Measurements from ENCODE around the gene ALLC.

ALLC gene

DNA sequence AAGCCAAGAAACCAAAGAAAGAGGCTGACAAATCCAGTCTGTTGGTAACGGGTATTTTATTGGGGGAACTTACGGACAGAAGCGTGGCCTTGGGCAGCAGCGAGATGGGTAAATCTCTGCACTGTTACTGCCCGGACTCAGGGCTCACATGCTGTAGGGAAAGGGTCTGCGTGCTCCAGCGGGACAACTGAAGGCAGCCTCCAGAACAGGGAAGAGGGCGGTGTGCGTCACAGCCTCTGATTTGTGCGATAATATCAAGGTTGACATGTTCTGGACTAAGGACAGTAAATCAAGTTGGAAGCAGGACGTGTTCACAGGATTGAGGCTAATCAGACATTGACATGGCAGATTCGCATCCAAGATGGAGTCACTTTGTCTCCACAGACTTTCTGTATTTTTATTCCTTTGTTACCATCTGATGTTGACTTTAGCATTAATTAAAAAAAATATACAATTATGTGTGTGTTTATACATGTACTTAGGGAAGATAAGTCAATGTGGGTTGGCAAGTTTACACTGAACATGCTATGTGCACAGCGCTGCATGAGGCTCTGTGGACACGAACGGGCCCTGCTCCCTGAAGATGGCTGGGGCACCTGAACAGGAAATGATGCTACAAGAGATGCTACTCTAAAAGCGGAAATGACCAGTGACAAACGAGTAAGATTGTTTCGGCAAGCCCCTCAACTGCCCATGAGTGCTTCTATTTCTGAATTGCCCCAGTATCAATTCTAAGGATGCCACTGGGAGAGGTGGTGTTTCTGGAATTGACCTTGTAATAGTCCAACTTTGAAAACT lies 22.7 kb downstream of the ALLC start:
- DNase-seq: no peak

DNA sequence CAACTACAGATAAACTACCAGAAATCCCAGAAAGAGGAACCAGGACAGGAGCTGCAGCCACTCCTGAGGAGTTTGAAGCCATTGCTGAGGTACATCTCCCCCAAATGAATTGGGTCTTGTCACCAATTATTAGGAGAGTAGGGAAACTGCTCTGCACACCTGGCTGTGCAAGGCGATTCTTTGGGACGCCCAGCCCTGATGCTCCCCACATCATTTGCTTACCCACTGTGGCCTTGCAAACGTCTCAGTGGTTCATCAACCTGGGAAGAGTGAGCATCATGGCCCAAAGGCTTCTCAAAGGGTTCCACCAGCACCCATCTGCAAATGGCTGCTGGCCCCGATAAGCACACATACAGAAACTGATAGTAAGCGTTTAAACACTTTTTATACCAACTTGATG lies 23.6 kb downstream of the ALLC start:
- no peak for DNase-seq

DNA sequence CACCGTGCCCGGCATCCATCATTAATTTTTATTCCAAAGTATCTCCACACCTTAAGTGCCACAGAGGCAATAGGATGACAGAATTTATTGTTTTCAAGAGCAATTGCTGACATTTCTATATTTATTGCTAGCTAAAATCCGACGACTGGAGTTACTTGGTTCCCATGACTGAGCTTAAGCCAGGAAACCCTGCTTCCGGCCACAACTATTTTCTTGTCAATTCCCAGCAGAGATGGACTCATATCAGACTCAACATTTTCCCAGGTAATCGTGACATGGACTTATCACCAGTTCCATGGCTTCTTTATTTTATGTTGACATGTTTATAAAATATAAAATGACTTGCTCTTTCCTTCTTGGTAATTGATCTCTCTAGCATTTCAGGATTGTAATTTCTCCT lies 24.8 kb downstream of the ALLC start:
- DNase-seq: no peak

DNA sequence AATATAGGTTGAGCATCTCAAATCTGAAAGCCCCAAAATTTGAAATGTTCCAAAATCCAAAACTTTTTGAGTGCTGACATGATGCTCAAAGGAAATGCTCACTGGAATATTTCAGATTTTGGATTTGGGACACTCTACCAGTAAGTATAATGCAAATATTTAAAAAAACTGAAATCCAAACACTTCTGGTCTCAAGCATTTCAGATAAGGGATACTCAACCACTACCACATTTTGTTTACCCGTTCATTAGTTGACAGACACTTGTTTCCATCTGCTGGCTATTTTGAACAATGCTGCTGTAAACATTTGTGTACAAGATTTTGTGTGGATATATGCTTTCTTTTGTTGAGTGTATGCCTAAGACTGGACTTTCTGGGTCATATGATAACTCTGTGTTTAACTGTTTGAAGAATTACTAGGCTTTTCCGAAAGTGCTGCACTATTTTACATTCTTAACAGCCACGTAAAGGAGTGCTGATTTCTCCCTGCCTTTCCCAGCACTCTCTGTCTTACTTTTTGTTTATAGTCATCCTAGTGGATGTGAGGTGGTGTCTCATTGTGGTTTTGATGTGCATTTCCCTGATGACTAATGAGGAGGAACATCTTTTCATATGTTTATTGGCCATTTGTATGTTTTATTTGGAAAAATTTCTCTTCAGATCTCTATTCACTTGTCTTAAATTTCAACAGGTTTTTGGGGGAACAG lies 25.9 kb downstream of the ALLC start:
- no peak for DNase-seq

DNA sequence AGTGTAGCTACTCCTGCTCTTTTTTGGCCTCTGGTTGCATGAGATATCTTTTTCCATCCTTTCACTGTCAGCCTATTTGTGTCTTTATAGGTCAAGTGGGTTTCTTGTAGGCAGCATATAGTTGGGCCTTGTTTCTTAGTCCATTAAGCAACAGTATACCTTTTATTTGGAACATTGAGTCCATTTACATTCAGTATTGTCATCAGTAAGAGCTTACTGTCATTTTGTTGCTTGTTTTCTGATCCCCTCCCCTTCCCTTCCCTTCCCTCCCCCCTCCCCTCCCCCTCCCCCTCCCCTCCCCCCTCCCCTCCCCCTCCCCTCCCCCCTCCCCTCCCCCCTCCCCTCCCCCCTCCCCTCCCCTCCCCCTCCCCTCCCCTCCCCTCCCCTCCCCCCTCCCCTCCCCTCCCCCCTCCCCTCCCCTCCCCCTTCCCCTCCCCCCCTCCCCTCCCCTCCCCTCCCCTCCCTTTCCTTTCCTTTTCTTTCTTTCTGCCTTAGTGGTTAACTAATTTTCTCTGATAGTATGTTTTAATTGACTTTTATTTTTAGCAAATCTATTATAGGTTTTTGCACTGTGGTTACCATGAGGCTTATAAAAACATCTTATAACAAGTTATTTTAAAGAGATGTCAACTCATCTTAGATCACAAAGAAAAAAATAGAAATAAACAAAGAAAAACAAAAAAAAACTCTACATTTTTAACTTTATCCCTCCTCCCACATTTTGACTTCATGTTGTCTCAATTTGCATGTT lies 32.2 kb downstream of the ALLC start:
- DNase-seq: no peak

DNA sequence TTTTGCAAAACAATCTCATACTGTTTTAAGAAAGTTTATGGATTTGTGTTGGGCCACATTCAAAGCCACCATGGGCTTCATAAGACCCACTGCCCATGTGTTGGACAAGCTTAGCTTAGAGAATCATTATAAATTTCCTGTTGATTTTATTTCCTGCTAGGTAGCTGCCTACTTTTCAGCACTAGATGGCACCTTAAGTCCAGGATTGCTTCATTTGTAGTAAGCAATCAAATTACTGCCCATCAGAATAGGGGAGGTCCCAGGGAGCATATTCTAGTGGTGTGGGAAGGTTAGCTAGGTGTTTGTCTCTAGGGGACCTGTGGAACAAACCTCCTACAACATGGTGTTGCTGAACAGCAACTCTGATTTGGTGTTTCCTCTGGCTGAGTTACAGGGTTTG lies 34.4 kb downstream of the ALLC start:
- no peak for DNase-seq

DNA sequence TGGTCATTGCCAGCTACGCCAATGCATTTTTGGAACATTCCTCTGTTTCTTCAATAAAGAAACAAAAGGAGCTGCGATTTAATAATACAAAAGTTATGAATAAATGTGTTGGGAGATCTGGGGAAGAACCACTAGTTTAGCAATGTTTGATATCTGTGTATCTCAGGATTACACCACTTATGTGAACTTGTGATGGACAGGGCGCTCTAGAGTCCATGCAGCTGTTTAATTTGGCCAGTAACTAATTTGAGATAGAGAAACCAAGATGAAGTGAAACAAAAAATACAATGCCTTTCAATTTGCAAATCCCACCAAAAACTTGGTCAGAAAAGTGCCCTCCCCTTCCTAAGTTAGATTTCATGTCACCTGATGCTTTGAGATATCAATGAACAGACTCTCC lies 38.5 kb downstream of the ALLC start:
- no peak for DNase-seq

DNA sequence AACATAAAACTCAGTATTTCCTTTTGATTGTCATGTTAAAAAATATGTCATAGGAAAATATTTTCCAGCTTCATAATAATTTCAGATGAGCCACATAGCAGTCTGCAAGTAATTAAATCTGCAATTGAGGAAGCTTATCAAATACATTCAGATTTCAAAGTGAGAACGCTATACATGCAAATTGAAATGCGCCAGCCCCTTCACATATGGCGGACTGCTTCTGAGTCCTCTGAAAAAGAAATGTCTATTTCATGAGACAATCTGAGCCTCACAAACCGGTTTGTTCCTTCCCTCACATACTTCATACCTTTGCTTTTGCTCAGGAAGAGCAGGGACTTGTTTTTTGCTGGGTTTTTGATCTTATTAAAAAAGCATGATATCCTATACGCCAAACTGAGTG lies 43.1 kb downstream of the ALLC start:
- DNase-seq: no peak

DNA sequence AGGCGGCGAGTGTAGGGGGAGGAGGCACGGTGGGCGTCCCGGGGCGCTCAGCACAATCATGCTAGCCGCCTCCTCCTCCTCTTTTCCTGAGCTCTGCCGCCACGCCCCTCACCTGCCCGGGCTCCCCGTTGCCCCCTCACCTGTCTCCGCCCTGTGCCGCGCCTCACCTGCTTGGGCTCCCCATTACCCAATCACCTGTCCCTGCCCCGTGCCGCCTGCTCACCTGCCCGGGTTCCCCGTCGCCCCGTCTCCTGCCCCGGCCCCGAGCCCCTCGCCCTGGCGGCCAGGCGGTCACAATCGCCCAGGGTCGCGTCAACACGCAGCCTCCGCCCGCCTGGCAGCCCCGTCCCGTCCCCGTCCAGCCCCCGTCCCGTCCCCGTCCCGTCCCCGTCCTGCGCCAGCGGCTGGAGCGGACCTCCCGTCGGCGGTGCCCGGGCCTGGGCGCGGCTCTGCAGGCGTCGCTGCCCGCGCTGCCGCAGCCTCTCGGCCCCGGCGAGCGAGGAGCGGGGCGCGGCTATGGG lies 45.3 kb downstream of the ALLC start, which contains the start of gene DCDC2C:
DCDC2C (plus strand) TSS at position 340 of the 521 bp plus-strand sequence; CDS start at position 517, 177 bp downstream.
- DNase-seq: no peak

DNA sequence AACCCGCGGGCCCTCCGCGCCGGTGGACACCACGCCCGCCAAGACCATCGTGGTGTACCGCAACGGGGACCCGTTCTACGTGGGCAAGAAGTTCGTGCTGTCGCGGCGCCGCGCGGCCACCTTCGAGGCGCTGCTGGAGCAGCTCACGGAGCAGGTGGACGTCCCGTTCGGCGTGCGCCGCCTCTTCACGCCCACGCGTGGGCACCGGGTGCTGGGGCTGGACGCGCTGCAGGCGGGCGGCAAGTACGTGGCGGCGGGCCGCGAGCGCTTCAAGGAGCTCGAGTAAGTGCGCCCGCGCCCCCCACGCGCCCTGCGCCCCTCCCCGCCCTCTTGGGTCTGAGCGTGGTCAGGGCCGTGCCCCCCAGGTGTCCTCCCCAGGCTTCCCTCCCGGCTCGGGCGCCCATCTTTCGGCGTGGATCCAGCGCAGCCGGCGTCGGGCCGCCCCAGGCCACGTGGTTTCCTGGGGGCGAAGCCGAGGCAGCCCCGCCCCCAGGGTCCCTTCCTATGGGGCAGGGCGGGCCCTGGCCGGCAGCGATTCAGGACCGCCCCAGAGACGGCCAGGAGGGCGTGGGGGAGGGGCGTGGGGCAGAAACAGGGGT lies 45.9 kb downstream of the ALLC start:
- no peak for DNase-seq

DNA sequence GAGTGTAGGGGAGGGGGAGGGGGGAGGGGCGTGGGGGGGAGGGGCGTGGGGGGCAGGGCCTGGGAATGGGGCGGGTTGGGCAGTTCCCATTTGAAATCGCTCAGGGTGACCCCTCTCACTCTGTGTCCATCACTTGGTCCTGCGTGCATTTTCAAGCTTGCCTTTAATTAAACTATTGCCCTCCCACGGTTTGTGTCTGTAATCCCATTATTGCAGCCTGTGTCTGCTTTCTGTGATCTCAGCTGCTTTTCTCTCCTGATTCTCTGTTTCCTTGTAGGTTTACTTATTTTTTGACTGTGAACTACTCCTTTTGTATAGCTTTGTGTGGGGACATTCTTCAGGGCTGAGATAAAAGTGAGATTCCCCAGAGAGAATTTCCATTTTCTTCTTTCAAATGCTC lies 46.7 kb downstream of the ALLC start:
- no peak for DNase-seq

DNA sequence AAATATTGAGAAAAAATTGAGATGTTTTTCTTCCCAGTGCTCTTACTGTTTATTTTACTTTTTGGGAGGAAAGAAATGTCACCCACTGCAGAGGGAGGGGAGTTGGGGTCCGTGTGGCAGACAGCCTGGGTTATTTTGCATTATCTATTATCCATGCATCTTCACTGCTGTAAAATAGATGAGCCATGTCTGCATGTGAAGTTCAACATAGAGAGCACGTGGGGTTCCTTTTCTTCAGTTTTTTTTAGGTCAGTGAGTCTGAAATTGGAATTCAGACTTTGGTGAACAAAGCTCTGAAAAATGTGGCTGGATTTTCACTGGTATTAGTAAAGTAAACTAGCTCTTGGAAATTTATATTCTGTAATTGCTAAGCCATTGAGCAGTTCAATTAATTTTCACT lies 47.8 kb downstream of the ALLC start:
- no peak for DNase-seq

DNA sequence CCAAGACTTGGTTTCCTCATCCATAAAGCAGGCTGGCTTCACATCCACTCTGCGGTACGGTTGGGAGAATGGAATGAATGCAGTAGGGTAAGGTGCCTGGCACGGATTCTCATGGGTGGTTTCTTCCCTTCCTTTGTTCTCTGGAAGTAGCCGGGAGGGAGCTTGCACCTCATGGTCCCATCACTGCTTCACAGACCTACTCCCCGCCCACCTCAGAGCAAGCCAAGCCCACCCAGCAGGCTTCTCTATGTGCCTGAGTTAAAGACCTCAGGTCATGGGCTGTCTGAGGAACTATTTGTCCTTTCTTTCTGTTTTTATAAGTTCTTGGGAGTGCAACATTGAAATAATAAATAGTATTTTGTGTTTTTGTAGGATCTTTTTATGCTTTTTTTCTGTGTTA lies 48.9 kb downstream of the ALLC start:
- no peak for DNase-seq

DNA sequence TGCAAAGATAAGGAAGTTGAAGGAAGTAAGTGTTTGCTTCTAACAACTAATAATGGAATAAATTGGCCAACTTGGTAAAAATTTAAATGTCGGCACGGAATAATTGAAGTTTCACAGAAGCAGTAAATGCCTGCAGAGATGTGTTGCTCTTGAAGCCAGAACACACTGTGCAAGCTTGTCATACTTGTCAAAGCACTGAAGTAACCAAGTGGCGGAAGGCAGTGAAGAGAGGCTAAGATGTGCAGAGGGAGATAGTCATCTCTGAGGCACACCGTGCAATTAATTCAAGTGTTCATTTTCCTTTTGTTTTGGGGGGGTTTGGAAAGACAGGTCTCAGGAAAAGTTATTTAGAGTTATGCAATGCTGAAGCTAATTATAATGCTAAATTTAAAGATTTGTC lies 50.6 kb downstream of the ALLC start:
- no peak for DNase-seq

DNA sequence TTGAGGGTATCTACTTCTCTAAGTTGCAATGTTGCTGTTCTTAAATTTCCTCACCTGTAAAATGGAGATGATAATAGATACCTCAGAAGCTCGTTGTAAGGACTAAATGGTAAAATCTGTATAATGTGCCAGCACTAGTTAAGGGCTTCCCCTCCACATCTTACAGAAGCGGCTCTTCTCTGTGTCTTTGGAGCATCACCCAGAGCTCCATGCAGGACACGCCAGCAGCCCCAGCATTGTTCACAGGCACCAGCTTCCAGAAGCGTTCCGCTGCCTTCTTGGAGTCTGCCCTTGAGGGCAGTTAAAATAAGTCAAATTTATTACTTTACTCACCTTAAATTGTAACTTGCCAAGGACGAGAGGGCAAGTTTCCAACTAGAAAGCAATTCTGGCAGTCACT lies 51.2 kb downstream of the ALLC start:
- no peak for DNase-seq

DNA sequence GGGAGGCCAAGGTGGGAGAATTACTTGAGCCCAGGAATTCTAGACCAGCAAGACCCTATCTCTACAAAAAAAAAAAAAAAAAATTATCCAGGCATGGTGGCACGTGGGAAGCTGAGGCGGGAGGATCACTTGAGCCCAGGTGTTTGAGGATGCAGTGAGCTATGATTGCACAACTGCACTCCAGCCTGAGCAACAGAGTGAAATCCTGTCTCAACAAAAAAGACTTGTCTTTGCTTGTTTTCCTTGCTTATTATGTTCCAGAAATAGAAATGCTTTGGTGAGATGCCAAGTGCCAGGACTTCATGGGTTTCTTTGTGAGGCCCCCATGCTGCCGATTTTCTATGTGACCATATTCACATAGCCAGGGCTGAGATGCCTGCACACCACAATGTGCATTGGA lies 54.4 kb downstream of the ALLC start:
- no peak for DNase-seq

DNA sequence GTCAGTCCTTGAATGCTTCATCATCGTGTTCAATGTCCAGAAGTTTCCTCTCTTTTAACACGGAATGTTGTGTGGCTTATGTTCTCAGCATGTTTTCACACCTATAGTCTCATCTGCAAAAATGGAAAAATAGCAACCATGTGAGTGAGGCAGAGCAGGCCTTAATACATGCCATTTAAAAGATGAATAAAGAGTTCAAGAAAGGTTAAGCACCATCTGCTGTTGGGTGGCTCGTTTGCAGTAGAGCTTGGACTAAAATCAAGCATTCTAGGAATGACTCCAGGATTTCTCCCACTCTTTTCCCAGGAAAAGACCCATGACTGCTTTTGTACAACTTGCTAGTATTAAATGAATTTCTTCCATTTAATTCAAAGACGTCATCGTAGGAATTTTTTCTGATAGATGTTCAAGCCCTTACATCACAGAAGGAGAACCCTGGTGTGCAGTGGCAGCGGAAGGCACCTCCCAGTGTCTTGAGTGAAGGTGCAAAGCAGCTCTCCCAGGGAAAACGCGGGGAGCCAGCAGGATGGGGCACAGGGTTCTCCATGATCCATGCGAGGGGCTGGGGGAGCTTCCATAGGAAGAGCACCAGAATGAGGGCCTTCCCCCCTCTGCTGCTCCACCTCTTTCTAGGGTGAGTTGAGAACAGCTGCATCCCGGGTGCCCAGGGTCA lies 55.0 kb downstream of the ALLC start:
- DNase-seq: no peak

DNA sequence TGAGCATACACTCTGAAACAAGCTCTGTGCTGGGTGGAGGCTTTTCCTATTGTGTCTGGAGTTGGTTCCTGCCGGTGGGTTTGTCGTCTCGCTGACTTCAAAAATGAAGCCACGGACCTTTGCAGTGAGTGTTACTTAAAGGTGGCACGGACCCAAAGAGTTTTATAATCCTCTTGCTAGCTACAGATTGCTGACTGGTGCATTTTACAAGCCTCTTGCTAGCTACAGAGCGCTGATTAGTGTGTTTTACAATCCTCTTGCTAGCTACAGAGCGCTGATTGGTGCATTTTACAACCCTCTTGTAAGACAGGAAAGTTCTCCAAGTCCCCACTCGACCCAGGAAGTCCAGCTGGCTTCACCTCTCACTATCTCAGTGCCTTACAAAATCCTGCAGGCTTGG lies 60.7 kb downstream of the ALLC start:
- no peak for DNase-seq

DNA sequence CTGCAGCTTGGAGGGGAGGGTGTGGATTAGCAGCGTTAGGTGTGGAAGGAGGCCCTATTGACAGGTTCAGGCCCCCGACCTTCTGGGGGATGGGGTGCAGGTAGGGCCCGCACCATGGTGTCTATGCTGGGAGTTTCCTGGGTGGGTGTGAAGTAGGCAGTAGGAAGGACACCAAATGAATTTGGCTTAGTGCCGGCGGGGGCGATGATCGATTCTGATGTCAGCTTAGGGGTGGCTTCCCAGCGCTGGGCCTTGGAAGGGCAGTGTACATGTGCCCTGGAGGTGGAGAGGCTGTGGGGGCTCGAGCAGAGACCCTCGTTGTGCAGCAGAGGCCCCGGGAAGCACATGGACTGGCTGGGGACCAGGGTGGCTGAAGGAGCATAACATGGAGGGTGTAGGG lies 67.0 kb downstream of the ALLC start:
- DNase-seq: no peak

DNA sequence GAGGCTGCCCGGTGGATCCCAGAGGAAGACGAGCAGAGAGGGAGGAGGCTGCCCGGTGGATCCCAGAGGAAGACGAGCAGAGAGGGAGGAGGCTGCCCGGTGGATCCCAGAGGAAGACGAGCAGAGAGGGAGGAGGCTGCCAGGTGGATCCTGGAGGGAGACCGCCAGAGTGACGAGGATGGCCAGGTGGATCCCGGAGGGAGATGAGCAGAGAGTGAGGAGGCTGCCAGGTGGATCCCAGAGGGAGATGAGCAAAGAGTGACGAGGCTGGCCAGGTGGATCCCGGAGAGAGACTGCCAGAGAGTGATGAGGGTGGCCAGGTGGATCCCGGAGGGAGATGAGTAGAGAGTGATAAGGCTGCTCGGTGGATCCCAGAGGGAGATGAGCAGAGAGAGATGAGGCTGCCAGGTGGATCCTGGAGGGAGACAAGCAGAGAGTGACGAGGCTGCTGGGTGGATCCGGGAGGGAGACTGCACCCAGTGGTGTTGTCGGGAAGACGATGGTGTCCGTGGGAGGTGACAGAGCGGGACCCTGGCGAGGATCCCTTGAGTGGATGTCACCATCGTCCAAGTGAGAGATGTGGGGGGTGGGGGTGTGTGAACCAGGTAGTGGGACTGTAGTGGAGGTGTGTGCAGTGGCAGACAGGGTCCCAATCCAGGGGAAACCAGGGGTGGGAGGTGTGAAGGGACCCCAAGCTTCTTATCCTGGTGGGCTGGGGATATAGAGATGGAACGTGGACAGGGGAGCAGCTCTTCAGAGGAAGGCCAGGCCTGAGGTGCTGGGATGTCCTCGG lies 67.7 kb downstream of the ALLC start:
- no peak for DNase-seq

DNA sequence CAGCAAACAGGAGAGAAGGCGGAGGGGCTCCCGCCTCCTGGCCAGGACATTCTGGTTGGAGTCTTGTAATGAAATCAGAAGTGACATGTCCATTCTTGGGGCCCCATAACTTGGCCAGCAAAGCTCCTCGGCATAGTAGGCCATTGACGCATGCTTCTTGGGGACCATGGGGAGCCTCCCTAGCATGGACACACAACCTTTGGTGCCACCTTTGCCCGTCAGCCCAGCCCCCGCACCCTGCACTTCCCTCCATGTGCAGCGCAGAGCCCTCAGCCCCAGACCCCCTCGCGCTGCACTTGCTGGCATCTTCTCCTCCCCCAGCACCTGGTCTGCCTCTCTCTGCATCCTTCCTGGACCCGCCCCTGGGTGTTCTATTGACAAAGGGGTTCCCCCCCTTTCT lies 68.5 kb downstream of the ALLC start:
- no peak for DNase-seq
